HL-60 (cell line): Measurements from ENCODE around the gene SCN1B.

Experiments
- DNase-seq, 2 experiments: peaks; one replicate each; pipeline ENCODE4 v3.0.0-alpha.2; 2010 to 2020; ENCODE audit warnings: low read depth in 1 of 2, low spot score in 1 of 2
- H3K27ac ChIP-seq: fragments of 250-450 bp; sonication (Bioruptor Pico); replicated peaks from 2 replicates; pipeline ENCODE4 v1.5.1; 2020; ENCODE audit warnings: mild to moderate bottlenecking, moderate library complexity
- H3K27me3 ChIP-seq: fragments of 250-450 bp; sonication (Bioruptor Pico); 2 replicates; pipeline ENCODE4 v1.5.1; 2021; ENCODE audit warnings: mild to moderate bottlenecking, moderate library complexity; ENCODE audit not compliant: insufficient read depth, poor library complexity, severe bottlenecking
- H3K4me3 ChIP-seq: replicated peaks from 2 replicates; pipeline ENCODE4 v1.5.1; 2011; ENCODE audit warnings: mild to moderate bottlenecking, control low read depth, low read length; ENCODE audit not compliant: insufficient read depth
- CTCF ChIP-seq: IDR thresholded peaks from one replicate; pipeline ENCODE4 v1.5.1; 2011; ENCODE audit warnings: low read length, control low read depth, inconsistent platforms; ENCODE audit not compliant: insufficient read depth
- GABPA ChIP-seq: IDR thresholded peaks from 2 replicates; pipeline ENCODE4 v1.6.1; 2012; ENCODE audit warnings: low read depth
- POLR2AphosphoS5 ChIP-seq: IDR thresholded peaks from 2 replicates; pipeline ENCODE4 v1.6.1; 2012; ENCODE audit warnings: low read depth
- SPI1 ChIP-seq: IDR thresholded peaks from 2 replicates; pipeline ENCODE4 v1.6.1; 2012; ENCODE audit warnings: low read depth, mild to moderate bottlenecking, borderline replicate concordance
- TF ChIP-seq, protein P1 (sequence below): IDR thresholded peaks from 2 replicates; pipeline ENCODE4 v1.6.1; 2012; ENCODE audit warnings: low read depth; ENCODE audit not compliant: insufficient replicate concordance

Gene SCN1B

GRCh38 chr19:35066691-35067563, 36.7 kb downstream of the SCN1B start:
- H3K27me3 ChIP-seq: no peaks in the 10 kb centered on the region
- no peak for TF ChIP-seq SPI1
- peak; percentile 68 for TF ChIP-seq CTCF
- no peak for TF ChIP-seq POLR2AphosphoS5
- H3K4me3 ChIP-seq: no peak overlapping the region
- peak; percentile 49 to 80 for DNase-seq
- no peak overlapping the region for H3K27ac ChIP-seq

- H3K27me3 ChIP-seq: no peaks in the 10 kb centered on the region
- TF ChIP-seq SPI1: no peak
- no peak for TF ChIP-seq CTCF
- no peak for TF ChIP-seq GABPA
- no peak for TF ChIP-seq POLR2AphosphoS5
- TF ChIP-seq, protein P1, sequence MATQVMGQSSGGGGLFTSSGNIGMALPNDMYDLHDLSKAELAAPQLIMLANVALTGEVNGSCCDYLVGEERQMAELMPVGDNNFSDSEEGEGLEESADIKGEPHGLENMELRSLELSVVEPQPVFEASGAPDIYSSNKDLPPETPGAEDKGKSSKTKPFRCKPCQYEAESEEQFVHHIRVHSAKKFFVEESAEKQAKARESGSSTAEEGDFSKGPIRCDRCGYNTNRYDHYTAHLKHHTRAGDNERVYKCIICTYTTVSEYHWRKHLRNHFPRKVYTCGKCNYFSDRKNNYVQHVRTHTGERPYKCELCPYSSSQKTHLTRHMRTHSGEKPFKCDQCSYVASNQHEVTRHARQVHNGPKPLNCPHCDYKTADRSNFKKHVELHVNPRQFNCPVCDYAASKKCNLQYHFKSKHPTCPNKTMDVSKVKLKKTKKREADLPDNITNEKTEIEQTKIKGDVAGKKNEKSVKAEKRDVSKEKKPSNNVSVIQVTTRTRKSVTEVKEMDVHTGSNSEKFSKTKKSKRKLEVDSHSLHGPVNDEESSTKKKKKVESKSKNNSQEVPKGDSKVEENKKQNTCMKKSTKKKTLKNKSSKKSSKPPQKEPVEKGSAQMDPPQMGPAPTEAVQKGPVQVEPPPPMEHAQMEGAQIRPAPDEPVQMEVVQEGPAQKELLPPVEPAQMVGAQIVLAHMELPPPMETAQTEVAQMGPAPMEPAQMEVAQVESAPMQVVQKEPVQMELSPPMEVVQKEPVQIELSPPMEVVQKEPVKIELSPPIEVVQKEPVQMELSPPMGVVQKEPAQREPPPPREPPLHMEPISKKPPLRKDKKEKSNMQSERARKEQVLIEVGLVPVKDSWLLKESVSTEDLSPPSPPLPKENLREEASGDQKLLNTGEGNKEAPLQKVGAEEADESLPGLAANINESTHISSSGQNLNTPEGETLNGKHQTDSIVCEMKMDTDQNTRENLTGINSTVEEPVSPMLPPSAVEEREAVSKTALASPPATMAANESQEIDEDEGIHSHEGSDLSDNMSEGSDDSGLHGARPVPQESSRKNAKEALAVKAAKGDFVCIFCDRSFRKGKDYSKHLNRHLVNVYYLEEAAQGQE: no peak
- no peak overlapping the region for H3K27ac ChIP-seq
- no peak overlapping the region for H3K4me3 ChIP-seq
- no peak for DNase-seq
These were observed 38.8 kb downstream of the SCN1B start for GRCh38 chr19:35068941-35069634.

- no peak for DNase-seq
- H3K27ac ChIP-seq: no peak overlapping the region
- no peaks in the 10 kb centered on the region for H3K27me3 ChIP-seq
- TF ChIP-seq GABPA: no peak
- TF ChIP-seq SPI1: no peak
- no peak for TF ChIP-seq POLR2AphosphoS5
- TF ChIP-seq CTCF: no peak
- TF ChIP-seq, protein P1: no peak
- H3K4me3 ChIP-seq: no peak overlapping the region
These were observed 39.4 kb downstream of the SCN1B start for GRCh38 chr19:35069696-35070095.
